Activated CD4-positive, alpha-beta T cell treated with anti-CD3 and anti-CD28 coated beads, Interleukin-2, amount 50 U/mL, for 1 hour (primary cell): Measurements from ENCODE around the gene RPA1.

Source experiments
- DNase-seq: peaks from one replicate; pipeline ENCODE4 v3.0.0-alpha.2; 2020

RPA1 gene

DNA sequence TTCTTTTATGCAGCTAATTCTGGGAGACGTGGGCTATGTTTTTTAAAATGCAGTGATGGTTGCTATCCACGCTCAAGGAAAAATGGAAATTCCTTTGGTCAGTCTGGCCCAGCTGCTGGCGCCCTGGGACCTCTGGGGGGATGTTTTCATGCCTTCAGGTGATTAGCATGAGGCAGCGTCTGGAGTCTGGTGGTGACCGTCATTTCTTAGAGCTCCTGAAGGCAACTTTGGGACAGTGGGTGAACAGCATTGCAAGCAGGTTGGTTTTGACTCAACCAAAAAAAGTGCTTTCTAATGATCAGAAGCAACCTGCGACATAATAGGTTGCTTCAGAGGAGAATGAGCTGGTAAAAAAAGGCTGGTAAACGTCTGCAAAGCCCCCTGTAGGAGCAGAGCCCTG lies 82.3 kb downstream of the RPA1 start:
- DNase-seq, result no peak

DNA sequence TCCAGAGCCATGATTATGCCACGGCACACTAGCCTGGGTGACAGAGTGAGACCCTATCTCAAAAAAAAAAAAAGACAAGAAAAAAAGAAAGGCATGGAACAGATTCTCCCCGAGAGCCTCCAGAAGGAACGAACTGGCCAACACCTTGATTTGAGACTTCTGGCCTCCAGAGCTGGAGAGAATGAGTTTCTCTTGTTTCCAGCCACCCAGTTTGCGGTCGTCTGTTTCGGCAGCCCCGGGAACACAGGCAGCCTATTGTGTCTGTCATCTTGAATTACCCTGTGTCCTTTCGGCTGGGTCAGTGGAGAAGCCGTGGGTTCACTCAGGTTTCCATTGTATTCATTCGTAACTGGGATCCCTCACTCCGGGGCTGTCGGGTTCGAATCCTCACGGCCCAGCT lies 83.9 kb downstream of the RPA1 start:
- no peak for DNase-seq

DNA sequence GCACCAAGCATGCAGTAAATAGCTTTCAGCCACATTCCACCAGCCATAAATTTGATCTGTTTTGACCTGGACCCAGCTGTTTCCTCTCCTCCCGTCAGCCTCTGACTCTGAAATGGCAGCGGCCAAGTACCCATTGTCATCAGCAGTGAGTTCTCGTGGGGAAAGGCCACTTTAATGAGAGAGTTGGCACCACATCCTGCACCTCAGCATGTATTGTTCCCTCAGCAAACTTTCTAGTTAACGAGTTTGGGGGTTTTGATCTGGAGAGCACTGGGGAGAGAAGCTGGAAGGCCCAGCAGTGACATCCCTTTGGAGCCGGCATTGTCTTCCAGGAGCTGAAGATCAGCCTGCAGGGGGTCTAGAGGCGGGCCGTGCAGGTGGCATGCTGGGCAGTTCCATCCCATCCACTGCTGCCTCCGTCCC lies 84.9 kb downstream of the RPA1 start:
- no peak for DNase-seq

DNA sequence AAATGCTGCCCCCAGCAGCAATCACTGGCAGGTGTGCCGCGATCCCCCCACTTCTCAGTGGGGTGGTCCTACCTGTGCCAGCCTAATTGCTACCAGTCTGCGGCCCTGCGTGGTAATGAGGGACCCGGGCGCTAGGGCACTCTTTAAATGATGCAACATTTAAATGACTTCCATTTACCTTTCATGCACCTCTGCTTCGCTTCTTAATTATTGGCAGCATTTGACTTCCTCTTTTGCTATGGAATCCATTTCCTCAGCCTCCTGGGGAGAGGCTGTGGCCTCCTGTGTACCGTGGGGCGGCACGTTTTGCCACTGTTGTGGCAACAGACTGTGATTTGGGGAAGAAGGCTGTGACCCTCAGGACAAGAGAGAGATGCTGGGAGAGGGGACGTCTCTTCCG lies 86.1 kb downstream of the RPA1 start:
- no peak for DNase-seq

DNA sequence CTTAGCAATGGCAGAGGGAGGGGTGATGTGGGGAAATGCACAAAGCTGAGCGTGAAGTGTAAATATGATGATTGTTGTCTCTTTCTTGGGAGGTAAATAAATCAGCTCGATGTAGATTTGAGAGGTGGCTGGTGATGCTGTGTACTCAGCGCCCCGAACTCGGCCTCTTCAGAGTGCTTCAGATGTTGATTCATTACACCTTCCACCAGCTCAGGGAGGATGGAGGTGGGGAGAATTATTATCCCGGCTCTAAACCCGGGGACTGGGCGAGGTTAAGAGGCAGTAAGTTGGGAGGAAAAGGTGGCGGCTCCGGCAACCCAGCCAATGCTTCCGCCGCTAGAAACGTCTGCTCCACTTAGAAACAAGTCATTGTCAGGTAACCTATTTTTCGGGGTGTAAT lies 86.5 kb downstream of the RPA1 start:
- no peak for DNase-seq

DNA sequence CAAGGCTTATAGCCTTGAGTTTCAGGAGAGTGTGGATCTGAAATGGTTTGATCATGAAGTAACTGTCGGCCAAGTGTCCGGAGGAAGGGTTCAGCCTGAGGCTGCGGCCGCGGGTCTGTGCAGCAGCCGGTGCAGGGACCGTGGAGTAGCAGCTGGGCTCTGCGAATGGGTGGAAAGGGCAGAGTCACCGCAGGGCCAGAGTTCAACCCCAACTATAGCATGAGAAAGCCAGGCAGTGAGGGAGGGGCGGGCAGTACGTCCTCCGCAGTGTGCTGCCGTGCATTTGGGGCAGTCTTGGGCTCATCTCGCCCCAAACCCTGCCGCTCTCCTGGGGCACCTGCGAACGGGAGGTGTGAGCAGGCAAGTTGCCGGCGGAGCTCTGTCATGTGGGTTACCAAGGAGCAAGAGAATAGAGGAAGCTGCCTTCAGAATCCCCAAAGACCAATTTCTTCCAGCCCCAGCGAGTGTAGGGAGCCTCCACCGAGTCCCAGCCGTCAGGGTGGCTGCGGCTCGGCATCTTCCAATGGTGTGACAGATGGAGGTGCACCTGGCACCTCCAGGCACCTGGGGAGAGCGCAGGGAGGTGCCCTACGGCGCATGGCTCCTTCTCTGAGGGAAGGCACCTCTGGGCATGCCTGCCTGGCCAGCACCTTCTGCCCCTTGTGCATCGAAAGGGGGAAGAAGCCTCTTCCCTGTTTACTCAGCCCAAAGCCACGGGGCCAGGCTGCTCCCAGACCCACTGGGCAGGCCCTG lies 87.3 kb downstream of the RPA1 start:
- DNase-seq, result no peak

DNA sequence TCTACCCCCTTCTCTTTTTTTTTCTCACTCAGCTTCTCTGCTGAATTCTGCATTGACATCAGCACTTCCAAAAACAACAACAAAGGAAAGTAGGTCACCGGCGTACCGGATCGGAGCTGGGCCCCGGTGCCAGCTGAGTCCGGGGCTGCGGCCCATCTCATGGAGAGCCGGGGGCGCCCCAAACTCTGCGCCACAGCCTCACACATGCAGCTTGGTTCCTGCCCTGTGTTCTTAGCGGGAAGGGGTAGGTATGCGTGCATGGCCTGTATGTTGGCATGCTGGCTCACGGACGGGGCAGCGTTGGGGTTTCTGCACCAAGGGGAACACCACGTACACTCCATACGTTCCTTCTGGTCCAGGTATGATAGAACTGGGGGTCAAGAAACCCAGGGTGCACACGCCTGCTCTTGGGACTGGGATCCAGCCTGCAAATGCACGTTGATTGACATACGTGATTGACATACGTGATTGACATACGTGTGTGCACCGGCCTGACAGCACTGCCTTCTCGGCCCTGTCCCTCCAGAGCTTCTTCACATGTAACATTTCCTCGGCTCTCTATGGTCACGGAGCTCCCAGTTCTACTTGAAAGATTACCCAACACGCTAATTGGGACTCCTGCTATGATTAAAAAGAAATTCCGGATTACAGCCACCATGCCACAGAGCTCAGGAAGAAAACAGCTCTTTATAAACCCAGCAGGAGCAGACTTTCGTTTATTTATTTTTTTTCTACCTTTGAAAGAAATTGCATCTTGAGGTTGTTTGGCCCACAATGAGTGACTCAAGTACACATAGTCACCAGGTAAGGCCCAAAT lies 88.7 kb downstream of the RPA1 start:
- DNase-seq, result no peak

DNA sequence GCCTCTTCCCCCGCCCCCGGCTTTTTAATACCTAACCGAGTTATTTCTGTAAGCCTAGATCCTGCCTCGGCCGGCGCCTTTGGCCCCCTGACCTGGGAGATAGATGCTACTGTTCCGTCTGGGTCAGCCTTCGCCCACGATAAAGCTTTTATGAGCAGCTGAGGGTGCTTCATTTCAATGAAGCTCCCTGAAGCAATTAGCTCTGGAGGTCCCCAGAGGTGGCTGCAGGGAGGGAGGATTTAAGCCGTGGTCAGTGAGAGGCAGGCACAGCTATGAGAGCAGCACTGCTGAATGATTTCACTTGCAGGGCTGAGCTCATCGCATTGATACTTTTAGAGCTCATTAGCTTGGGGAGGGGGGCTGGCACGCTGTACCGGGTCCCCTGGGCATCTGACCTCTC lies 89.4 kb downstream of the RPA1 start:
- no peak for DNase-seq

DNA sequence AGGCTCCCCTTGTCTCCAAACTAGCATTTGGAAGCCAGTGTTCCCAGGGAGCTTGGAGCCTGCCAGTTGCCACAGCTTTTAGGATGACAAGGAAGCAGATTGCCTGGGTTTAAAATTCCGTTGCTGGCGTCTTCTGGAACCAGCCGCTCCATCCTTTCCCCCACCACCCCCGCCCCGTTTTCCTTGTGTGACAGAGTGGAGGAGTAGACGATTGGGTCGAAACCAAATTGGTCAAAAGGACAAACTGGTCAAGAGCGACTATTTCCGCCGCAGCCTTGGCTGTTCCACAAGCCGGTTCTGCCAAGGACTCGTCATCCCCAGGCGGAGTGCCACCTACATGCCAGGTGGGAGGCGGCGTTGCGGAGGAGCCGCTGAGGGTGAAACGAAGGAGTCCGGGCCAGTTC lies 91.1 kb downstream of the RPA1 start:
- no peak for DNase-seq

DNA sequence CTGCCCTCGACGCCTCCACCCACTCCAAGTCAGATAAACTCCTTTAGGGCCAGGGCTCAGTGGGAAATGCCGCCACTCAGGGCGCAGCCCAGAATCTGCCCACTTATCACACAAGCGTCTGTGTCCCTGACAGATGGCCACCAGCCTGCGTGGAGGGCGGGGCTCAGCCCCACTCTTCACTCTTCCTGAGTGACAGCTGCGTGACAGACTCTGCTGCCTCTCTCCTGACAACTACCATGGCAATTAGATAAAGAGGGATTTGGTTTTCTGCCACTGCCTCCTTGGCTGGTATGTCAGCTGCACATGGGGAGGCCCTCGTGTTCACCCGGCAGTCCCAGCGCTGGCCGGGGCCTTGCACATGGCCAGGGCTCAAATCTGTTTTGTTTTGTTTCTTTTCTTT lies 99.2 kb downstream of the RPA1 start:
- DNase-seq, result no peak

DNA sequence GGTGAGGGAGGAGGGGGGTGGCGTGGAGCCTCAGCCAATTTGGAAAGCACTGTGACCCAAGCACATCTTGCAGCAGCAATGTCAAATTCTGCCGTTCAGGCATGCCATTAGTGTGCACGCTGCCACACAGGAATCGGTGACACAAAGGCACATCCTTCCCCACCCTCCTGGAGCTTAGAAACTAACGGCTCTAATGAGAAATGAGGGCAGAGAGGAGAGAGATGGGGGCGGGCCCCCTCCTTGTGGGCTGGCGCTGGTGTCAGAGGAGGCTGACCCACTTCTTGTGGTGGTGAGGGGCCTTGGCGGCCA lies 100.5 kb downstream of the RPA1 start:
- DNase-seq, result no peak

DNA sequence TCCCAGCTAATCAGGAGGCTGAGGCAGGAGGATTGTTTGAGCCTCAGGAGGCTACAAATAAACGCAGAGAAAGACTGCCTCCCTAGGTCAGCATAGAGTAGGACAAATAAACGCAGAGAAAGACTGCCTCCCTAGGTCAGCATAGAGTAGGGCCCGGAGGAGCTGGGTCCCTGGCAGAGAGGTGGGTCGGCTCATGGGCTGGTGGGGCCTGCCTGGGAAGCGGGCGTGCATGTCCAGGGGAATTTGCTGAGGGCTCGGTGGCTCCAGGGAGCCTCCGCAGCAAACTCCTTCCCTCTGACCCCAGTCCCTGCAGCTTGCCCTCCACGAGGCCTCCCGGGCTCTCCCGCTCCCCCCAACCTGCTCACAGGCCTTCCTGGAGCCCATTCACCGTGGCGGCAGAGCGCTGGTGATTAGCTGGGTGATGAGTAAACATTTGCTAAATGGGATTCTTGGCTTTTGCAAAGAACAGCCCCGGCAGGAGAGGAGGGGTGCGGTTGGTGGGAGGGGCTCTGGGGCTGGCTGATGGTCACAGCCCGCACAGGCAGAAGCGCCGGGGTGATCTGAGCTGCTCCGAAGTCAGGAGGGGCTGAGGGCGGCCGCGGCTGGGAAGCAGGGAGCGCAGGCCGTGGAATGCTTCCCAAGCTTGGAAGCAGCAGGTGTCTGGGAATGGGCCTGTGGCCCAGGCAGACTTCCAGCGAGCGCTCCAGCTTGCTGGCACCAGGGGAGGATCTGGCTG lies 102.2 kb downstream of the RPA1 start:
- DNase-seq, result no peak

DNA sequence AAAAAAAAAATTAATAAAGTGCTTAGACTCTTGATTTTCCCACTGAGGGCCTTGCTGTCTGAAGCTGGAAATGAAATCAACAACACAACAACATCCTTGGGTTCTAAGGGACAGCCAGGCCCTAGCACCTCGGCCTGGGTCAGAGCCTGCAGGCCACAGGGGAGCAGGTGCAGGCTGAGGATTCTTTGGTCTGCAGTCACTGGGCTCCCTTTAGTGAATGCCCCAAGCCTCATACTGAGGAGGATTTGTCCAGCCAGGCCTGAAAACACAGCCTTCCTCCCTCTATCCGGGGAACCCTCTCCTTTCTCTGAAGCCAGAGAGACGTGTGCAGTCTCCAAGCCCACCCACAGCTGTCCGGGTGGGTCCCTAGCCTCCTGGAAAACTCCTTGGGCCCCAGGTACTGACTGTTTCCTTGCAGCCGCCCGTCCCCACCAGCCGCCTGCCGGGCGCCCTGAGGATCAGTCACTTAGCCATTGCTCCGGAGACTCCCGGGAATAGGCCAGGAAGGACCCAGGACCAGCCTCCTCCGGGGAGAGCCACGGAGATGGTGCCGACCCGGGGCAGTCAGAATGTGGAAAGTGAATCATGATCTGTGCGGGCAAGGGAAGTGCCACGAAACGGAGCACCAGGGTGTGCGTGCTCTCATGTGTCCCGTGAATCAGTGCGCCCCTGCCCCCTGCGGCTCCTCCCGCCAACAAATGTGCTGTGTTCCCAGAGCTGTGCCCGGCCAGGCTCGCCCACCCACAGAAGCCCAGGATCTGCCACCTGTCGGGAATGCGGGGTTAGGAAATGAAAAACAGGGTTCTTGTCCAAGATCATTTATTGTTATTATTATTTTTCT lies 104.3 kb downstream of the RPA1 start:
- DNase-seq, result no peak

DNA sequence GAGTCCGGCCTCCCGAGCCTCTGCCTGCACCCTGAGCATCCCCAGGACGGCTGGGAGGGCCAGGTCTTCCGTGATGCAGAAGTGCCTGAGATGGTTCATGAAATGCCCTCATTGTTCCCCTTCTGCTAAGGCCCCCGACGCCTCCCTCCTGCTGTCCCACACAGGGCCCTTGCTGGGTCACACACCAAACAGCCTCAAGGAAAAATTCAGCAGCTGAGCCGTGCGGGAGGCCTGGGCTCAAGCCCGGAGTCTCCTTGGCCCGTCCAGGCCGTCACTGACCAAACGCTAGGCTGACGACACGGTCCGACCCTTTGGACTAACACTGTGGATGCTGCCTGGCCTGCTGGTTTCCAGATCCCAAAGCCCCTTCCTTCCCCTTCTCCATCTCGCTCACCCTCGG lies 105.1 kb downstream of the RPA1 start:
- DNase-seq, result no peak

DNA sequence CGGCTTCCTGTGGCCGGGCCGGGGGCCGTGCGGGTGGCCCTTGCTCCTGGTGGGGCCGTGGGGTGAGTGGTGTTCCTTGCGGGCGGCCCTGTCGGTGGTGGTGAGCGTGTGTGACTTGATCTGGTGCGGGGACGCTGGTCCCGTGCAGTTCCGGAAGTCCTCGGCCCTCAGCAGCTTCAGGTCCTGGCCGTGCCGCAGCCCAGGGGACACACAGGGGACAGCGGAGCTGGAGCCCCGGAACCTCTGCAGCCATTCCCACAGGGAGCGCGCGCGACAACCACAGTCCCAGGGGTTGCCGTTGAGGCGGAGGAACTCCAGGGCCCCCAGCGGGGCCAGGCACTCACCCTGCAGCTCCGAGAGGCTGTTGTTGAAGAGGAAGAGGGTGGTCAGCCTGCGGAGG lies 107.0 kb downstream of the RPA1 start:
- DNase-seq, result no peak

DNA sequence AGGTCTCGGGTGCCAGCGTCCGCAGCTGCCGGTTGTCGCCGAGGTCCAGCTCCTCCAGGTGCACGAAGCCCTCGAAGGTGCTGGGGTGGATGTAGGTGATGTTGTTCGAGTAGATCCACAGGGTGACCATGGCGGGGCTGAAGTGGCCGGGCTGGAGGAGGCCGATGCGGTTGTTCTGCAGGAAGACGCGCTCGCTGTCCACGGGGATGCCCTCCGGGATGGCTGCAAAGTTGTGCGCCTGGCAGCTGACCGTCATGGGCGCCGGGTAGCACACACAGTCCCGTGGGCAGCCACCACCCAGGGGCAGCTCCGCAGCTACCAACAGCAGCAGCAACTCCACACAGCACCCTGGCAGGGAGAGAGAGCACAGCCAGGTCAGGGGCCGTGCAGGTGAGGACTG lies 107.7 kb downstream of the RPA1 start:
- no peak for DNase-seq

DNA sequence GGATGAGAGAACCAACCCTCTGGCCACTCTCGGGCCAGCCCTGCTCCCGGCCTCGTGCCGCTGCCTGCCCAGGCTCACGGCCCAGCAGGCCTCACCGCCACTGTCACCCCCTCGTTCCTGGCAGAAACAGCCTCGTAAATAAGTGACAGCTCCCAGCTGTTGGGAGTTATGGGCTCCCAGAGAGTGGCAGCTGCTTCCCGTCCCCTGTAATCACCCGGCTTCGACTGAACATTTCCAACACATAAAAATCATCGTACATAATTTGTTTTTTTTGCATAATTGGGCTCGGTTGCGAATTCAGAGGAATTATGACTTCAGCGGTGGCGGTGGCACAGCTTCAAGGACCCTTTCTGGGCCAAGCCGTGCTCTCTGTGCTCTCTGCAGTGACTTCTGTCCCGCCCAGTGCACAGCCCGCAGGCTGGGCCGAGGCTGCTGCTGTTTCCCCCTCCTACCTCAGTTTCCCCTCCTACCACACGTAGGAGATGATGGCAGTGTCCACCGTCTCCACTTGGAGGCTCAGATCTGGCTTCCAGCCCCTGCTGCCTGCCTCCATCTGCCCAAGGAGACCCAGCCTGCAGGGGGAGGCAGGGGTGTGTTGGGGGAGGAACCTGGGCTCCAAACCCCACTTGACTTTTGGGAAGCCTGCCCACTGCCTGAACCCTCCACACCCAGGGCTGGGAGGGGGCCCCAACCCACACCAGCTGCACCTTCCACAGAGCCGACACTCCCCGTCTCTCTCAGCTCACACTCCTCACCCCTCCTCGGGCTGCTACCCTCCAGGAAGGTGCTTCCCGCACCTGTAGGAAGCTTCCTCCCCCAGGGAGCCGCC lies 110.4 kb downstream of the RPA1 start:
- DNase-seq, result no peak

DNA sequence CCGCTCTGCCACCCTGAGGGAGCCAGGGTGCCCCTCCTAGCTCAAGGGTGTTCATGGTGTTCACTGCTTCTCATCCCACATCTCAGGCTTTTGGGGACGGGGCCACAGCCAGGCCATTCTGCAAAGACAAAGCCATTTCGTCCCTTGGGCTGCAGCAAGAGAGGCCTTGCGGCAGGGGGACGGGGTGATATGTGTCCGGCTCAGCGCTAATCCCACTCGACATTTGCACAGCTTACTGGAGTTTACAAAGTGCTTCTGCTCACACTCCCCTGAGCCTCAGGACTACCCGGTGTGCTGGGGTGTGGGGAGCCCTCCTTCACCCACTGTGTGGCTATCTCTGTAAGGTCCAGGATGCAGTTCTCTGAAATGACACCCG lies 111.0 kb downstream of the RPA1 start:
- DNase-seq, result no peak

DNA sequence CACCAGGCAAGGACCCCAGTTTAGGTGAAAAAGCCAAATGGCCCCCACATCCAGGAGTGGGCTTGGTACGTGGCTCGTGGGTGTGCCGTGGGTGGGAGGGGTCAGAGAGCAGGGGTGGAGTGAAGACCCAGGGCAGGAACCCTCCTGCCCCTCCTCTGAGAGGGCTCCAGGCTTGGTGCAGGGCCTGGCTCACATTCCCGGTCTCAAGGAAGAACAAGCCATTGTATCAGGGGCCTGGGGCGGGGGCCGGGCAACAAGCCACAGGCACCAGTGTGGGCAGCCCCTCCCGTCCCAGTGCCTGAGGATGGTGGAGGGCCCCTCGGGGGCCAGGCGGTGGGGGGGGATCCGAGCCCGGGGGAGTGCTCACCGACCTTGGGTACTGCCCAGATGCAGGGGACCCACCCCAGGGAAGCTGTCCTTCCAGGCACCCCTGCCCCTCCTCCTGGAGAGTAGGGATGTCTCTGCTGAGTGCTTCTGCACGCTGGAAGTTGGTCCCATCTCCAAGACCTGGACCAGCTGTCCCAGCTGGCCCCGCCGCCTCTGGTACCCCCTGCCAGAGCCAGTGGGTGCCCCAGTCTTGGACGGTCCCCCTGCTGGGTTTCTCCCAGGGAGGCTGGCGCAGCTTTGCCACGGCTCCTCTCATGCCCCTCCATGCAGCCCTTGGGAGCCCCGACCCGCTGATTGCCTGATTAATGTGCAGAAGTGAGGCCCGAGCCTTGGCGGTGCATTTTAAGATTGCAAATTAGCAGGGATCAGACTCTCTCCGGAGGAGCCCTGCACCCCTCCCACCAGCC lies 111.7 kb downstream of the RPA1 start:
- DNase-seq, result no peak

DNA sequence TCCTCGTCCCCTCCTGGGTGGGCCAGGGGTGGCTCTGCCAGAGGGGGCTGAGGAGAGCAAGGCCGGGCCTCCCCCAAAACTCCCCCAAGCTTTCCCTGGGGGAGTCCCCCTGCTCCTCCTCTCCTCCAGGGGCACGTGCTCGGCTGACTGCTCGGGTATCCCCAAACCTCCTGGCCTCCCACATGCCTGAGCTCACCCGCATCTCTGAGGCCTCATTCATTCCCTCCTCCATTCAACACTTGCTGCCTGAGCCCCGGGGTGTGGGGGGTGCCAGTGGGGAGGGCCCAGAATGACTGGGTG lies 112.2 kb downstream of the RPA1 start:
- DNase-seq, result no peak

DNA sequence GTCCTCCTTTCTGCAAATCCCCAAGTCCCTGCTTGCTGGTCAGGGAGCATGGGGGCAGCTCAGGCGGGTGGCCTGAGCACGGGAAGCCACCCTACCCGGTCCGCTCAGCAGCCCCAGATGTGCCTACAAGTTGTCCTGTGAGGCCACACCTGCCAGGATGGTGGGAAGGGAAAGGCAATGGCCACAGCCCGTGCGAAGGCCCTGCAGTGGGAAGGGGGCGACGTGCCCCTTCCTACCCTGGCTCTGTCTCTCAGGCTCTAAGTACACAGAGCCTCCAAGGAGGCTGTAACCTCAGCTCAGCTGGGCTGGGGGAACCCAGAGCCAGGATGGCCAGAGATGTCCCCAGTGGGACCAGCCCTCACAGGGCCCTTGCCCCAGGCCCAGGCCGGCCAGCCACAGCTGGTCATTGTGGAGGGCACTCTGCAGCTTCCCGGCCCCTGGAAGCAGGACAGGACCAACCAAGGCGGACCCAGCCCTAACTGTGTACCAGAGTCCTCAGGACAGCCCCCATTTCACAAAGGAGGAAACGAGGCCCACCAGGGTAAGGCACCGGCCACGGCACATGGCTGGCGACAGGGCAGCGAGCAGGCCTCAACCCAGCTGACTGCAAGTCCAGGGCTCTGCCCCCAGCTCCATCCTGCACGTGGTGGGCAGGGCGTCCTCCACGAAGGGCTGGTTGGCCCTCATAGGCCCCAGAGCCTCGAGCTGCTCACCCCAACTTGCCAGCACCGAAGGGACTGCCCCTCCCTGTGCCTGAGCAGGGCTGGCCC lies 113.0 kb downstream of the RPA1 start:
- DNase-seq, result no peak
